GM11168 (cell line): ENCODE data around the gene KIF21B.

Experiments
- in situ Hi-C: fragments of 300-500 bp; cut with MboI; formaldehyde crosslinking; loops from one replicate; pipeline ENCODE4 v1.12.0; 2022; ENCODE audit warnings: low sequenced_read_pairs; ENCODE audit not compliant: unreplicated experiment

KIF21B gene, protein sequence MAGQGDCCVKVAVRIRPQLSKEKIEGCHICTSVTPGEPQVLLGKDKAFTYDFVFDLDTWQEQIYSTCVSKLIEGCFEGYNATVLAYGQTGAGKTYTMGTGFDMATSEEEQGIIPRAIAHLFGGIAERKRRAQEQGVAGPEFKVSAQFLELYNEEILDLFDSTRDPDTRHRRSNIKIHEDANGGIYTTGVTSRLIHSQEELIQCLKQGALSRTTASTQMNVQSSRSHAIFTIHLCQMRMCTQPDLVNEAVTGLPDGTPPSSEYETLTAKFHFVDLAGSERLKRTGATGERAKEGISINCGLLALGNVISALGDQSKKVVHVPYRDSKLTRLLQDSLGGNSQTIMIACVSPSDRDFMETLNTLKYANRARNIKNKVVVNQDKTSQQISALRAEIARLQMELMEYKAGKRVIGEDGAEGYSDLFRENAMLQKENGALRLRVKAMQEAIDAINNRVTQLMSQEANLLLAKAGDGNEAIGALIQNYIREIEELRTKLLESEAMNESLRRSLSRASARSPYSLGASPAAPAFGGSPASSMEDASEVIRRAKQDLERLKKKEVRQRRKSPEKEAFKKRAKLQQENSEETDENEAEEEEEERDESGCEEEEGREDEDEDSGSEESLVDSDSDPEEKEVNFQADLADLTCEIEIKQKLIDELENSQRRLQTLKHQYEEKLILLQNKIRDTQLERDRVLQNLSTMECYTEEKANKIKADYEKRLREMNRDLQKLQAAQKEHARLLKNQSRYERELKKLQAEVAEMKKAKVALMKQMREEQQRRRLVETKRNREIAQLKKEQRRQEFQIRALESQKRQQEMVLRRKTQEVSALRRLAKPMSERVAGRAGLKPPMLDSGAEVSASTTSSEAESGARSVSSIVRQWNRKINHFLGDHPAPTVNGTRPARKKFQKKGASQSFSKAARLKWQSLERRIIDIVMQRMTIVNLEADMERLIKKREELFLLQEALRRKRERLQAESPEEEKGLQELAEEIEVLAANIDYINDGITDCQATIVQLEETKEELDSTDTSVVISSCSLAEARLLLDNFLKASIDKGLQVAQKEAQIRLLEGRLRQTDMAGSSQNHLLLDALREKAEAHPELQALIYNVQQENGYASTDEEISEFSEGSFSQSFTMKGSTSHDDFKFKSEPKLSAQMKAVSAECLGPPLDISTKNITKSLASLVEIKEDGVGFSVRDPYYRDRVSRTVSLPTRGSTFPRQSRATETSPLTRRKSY (N-terminal part only)

DNA sequence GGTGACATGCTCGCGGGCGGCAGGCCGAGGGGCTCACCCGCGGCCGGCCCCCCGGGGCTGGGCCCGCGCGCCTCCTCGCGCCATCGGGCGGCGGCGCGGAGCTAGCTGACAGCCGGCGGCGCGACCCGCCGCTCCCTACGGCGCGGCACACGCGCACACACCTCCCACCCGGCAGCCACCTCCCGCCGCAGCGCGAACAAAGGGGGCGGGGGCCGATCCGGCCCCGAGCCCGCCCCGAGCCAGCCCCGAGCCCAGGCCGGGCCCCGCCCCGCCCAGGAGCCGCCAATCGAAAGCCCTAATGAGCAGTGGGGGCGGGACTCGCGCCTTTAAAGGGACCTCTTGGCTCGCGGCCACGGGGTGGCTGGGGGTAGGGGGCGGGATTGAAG lies at the start of gene KIF21B:
Gene KIF21B (minus strand): TSS at position 198 of the 386 bp plus-strand sequence. CDS start 331 bp downstream, outside the sequence.
- in situ Hi-C loops, result no loop called here

DNA sequence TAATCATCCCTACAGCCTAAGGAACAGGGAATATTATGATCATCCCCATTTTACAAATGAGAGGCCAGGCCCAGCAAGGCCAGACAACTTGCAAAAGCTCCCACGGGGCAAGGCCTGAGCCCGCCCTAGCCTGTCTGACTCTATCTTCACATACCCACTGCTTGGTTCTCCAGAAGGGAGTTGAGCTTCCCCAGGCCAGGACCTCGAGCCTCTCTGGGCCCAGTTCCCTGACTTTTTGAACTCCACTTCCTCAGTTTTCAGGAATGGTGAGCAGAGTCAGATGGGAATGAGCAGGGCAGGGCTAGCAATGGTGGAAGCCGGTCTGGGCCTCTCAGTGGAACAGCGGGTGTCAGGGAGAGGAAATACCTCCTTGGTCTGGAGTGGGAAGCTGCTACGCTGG lies 49.4 kb upstream of the KIF21B start:
- in situ Hi-C loops, result no loop called here

DNA sequence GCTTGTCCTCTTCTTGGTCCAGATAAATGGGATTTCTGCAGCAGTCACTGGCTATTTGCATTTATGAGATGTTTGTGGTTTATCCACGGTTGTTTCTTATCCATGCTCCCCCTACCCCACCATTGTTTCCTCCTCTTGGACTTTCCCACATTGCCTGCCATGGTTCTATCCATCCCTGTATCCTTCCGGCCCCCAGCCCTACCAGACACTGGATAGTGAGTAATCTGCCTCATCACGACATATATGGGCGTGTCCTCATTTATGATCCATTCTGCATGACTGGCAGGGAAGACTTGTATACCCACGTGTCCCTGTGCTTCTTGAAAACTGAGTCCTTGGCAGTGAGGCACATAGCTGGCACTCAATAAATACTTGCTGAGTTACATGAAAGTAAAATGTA lies 48.6 kb upstream of the KIF21B start:
- in situ Hi-C loops, result no loop called here

DNA sequence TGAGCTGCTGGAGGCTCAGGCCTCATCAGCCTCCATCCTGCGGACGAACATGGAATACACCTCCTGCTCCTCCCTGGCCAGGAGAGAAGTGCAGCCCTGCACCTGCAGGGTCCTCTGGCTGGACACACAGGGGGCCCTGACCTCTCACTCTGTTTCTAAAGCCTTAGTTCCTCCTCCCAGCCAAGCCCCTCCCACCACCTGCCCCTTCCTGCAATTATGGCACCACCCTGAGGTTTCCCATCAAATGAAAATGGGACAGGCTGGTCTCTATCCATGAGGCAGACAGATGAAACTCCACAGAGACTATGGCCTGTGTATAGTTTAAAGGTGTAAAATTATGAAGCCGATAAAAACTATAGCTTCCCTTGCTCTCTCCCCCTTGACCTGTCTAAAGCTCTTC lies 46.1 kb upstream of the KIF21B start:
- in situ Hi-C loops, result no loop called here

DNA sequence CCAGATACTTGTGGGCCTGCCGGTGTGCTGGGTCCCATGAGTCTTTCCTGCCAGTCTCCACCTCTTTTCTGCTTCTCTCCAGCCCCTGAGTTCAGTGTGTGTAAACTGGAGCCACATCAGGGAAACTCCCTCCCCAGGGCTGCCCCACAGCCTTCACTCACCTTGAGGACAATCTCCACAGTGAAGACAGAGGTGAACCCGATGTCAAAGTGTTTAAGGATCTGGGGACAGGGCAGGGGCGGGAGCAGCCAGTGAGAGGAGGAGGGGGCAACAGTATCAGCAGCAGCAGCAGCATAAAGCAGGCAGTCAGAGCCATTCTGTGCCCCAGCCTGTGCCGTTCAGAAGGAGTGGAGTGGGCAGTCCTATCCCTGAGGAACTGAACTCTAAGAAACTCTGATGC lies 45.5 kb upstream of the KIF21B start:
- in situ Hi-C loops, result no loop called here

DNA sequence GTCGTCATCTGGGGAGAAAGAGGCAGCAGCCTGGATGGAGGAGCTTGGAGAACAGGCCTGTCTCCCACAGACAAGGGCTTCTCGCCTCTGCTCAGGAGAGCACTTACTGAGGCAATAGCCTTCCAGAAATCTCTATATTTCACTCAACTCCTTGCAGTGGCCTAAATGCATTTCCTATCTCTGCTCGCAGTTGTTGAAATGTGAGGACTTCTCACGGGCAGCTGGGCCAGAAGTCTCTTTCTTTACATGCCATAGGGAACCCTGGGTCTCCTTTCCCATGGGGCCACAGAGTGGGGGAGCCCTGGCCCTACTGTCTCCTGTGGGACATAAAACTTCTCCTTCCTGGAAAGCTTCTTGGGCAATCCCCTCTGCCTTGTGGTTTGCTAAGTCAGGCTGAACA lies 43.5 kb upstream of the KIF21B start:
- in situ Hi-C loops, result no loop called here

DNA sequence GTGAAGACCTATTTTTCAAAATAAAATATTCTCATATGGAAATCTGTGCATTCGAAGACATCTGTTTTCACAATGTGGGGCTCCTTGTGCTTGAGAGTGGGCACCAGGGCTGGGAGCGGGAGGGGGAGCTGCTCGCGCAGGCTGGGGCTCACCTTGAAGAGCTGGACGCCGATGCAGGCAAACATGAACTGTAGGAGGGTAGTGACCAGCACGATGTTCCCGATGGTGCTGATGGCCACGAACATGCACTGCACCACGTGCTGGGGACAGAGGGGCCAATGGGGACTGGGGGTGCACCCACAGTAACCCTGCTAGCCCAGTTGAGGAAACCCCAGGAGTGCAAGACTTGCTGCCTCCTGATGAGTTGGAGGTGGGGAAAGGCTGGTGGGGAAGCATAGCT lies 42.2 kb upstream of the KIF21B start:
- in situ Hi-C loops, result no loop called here

DNA sequence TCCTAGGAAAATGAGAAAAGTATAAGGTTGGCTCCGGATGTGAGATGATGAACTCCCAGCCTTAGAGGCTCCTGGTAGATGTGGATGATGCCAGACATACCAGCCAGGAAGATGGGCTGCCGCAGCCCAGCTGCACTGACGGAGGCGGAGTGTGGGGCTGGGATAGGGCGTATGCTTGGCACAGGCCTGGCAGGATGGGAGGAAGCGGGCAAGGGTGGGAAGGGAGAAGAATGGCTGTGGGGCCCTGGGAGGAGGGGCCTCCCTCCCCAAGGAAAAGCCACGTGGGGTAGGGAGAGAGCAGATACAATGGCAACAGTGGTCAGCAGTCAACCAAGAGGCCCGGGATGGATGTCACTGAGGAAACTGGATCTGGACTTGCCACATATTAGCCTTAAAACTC lies 41.3 kb upstream of the KIF21B start:
- in situ Hi-C loops, result no loop called here

DNA sequence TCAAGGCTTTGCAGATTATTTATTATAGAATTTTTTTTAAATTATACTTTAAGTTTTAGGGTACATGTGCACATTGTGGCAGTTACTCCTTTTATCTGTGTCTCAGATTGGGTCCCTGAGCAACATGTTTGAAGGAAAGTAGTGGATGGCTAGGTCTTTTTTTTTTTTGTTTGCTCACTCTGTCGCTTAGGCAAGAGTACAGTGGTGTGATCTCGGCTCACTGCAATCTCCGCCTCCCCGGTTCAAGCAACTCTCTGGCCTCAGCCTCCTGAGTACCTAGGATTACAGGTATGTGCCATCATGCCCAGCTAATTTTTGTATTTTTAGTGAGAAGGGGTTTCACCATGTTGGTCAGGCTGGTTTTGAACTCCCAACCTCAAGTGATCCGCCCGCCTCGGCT lies 39.6 kb upstream of the KIF21B start:
- in situ Hi-C loops, result no loop called here

DNA sequence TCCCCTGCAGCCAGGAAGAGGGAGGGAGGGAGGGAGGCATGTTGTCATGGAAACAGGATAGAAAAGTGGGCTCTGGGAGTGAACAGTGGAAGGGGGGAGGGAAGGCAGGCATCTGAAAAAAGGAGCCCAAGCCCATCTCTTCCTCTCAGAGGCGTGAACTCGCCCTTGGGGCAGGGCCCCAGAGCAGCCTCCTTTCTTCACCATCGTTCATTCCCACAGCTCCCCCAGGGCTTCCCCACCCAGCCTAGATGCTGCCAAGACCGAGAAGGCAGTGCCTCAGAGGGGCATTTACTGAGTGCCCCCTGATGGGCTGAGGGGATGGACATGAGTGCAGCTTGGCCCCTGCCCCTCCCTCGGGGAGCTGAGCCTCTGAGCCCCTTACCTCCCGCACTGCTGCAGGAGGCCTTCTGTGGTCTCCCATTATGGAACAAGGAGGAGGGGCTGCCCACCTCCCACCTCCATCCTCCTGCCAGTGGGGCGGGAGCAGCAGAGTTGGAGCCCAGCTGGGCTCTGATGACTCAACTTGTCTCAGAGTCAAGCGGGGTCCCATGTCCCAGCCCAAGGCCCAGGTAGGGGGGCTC lies 39.1 kb upstream of the KIF21B start:
- in situ Hi-C loops, result no loop called here

DNA sequence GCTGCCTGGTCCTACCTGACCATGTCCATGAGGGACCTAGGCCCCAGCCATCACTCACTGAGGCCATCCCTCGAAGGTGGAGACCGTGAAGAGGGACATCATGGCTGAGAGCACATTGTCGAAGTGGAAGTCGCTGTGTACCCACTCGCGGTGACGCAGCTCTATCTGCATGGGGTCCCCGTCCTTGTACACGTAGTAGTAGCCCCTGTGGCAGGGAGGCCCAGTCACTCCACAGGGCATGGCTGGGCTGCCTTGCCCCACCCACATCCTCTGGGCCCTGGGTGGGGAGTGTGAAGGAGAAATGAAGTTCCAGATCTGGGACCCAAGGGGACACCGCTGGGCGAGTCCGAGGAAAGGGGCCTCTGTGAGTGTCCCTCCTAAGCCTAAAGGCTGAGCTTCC lies 38.4 kb upstream of the KIF21B start:
- in situ Hi-C loops, result no loop called here

DNA sequence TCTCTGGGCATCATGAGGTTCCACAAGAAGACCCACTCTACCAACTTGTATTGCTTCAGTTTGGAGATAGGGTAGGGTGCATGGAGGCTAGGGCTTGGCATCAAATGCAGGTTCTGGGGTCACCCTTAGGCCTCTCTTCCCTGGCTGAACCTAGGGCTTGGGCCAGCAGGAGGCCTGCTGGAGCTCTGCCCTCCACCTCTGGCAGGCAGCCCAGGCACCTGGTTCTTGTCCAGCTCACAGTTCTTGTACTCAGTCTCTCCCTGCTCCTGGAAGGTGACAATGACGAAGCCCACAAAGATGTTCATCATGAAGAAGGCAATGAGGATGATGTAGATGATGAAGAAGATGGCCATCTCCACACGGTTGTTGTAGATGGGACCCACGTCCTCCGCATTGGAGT lies 37.5 kb upstream of the KIF21B start:
- in situ Hi-C loops, result no loop called here

DNA sequence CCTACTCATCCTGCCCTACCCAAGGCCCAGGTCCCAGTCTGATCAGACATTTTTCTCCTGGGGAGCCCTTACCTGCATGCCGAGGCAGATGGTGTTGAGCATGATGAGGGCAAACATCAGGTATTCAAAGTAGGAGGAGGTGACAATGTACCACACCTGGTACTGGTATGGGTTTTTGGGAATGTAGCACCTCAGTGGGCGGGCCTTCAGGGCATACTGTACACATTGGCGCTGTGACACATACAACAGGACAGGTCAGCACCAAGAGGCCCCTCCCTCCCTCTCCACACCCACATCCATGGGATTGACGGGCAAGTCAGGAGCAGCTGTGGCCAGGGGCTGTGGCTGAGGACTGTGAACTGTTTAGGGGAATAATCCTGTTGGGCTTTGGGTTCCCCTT lies 37.1 kb upstream of the KIF21B start:
- in situ Hi-C loops, result no loop called here

DNA sequence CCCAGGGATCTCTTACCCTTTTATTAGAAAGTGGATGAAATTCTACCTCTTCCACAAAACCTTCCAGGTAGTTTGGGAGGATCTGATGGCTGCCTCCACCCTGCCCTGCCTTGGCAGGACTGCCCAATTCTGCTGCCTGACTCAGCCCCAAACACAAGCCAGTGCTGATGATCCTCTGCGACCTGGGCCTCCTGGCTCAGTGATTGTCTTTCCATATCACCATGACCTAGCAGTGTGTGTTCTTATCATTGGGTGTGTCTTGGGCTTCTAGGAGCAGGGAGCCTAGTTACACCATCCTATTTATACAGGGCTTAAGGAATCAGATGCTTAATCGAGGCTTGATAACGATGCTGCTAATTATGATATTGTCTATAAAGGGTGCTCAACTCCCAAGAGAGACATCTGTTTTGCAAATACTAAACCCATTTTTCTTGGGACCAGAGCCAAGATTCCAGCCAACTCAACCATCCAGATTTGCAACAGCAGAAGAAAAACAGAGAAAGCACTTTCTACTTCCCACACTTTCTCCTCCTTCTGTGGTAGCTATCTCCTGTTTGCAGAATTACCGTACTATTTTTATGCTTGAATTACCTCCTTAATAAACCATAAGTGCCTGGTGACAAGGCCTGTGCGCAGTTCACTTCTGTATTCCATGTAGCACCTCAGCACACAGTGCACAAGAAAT lies 36.5 kb upstream of the KIF21B start:
- in situ Hi-C loops, result no loop called here

DNA sequence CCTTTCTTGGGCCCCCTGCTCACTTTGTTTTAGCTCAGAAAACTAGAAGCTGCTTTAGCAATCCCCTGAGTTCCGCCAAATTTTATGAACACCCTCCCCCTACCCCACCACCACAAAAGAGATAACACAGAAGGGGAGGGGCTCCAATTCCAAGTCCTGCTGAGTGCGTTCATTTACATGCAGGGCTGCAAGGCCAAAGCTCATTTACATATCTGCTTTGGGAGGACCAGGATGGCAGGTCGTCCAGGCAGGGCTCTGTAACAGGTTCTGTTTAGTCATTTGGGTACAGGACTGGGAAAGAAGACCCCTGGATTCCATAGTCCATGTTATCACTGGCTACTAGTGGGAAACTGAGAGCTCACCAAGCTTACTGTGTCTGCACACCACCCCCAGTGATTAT lies 35.9 kb upstream of the KIF21B start:
- in situ Hi-C loops, result no loop called here

DNA sequence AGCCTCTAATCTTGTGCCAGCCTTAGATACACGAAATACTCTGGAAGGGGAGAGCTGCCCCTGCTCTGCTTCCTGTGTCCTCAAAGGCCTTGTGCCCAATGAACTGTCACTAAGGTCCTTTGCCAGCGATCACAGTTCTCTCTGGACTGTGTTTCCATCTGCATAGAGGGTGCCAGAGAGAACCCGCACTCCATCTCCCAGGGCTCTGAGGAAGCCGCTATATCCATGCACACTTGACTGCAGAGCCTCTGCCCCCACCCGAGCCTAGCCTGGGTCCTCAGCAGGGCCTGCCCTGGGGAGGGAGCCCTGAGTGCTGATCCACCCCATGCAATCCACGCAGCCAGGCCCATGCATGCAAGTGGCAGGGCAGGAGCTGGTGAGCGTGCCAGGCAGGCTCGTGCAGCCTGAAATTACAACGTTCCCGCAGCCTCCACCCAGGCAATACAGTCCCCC lies 30.6 kb upstream of the KIF21B start:
- in situ Hi-C loops, result no loop called here

DNA sequence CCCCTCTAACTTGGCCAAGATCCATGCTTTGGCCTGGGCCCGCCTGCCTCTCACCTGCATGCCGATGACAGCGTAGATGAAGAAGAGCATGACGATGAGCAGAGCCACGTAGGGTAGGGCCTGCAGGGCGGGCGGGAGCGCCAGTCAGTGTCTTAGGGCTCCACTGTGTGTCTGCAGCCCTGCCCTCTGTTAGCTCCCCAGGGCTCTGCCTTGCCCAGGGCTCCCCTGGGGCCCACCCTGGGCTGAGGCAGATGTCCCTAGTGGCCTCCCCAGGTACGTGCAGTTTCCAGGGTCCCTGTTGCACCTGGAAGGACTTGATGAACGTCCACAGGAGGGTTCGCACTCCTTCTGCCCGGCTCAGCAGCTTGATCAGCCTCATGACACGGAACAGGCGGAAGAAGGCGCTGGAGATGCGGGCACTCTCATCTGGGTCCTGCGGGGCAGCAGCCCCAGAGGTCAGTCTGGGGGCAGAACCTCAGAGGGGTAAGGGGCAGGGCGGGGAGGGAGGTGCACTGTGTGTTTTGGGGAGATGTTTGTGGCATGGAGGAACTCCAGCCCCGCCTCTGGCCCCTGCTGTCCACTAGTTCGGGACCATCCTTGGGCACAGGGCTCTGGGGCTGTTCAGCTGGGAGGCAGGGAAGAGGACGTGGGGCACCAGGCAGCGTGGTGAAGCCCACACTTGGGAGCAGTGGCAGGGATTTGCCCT lies 29.8 kb upstream of the KIF21B start:
- in situ Hi-C loops, result no loop called here

DNA sequence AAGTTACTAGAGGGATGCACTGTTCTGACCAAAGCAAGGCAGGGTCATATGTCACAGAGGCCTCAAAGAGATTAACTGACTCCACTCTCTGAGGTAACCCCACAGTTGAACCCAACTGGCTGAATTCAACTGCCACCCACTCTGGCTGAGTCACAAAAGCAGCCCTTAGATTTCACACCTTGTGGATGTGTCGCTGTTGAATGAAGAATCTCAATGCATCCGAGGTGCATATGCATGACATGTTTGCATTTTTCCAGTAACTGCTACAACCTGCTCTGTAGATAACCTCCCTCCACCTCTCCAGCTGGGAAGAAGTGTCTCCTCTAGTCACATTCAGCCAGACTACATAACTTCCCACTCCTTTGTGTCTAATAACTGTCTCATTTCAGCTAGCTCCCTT lies 27.9 kb upstream of the KIF21B start:
- in situ Hi-C loops, result no loop called here
